ENCODE results near the gene ZC3H4.

DNA sequence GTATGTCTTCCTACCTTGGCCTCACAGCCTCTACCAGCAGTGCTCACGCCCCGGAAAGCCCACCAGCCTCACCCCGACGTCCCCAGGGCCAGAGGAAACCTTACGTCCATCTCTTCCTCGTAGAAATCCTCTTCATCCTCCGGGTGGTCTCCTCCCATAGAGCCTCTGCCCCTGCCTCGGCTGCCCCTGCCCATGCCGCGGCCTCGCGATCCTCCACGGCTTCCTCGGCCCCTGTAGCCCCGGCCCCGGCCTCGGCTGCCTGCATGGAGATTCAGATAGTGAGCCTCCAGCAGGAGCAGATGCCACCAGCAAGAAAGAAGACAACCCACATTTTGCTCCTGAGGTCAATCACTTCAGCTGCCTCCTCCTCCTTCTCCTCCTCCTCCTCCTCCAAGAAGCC, 27.3 kb downstream of the ZC3H4 start:
- TF ChIP-seq, protein P1, sequence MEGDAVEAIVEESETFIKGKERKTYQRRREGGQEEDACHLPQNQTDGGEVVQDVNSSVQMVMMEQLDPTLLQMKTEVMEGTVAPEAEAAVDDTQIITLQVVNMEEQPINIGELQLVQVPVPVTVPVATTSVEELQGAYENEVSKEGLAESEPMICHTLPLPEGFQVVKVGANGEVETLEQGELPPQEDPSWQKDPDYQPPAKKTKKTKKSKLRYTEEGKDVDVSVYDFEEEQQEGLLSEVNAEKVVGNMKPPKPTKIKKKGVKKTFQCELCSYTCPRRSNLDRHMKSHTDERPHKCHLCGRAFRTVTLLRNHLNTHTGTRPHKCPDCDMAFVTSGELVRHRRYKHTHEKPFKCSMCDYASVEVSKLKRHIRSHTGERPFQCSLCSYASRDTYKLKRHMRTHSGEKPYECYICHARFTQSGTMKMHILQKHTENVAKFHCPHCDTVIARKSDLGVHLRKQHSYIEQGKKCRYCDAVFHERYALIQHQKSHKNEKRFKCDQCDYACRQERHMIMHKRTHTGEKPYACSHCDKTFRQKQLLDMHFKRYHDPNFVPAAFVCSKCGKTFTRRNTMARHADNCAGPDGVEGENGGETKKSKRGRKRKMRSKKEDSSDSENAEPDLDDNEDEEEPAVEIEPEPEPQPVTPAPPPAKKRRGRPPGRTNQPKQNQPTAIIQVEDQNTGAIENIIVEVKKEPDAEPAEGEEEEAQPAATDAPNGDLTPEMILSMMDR (IDR thresholded peaks at IDR 0.05), result no peak
- TF ChIP-seq POLR2A (IDR thresholded peaks at IDR 0.05), result no peak
